H1 (cell line): ENCODE data around the gene TFAP2E. TPM values are rescaled to one million over a fixed set of nuclear protein-coding genes. Genes with fewer than 3 reads are reported as not detected.

Source experiments
- CTCF ChIA-PET: fragments of 300-600 bp; sonication (Branson Sonifier 250); formaldehyde crosslinking; loops from one replicate; lab custom pipeline; 2021; ENCODE audit not compliant: partially characterized antibody; lab: Charles Lee
- POLR2A ChIA-PET: fragments of 300-600 bp; sonication (Branson Sonifier 250); formaldehyde crosslinking; loops from one replicate; lab custom pipeline; 2021; ENCODE audit warnings: inconsistent platforms; ENCODE audit not compliant: partially characterized antibody; lab: Charles Lee
- DNase-seq, 2 experiments: peaks; one replicate each; pipeline versions ENCODE4 v3.0.0 to v3.0.0-alpha.2; 2010 to 2022; ENCODE audit warnings: low spot score in 2 of 2, low read depth in 1 of 2, mixed read lengths in 1 of 2
- FAIRE-seq: peaks from 2 replicates; lab custom pipeline; 2011; peaks lifted over from hg19 to GRCh38; lab: Jason Lieb, UNC
- H2AFZ ChIP-seq: 2 replicates; pipeline ENCODE4 v1.8.1; 2012; ENCODE audit warnings: low read length, inconsistent platforms
- H2AK5ac ChIP-seq: 2 replicates; pipeline ENCODE4 v1.6.1; 2013; ENCODE audit warnings: low read depth, low read length
- H2BK120ac ChIP-seq: replicated peaks from 2 replicates; pipeline ENCODE3; 2013; ENCODE audit warnings: low read depth, low read length, inconsistent platforms
- H2BK12ac ChIP-seq: 2 replicates; pipeline ENCODE4 v1.6.1; 2013; ENCODE audit warnings: low read depth, low read length
- H2BK15ac ChIP-seq: 2 replicates; pipeline ENCODE4 v1.6.1; 2013; ENCODE audit warnings: low read length
- H2BK20ac ChIP-seq: 2 replicates; pipeline ENCODE4 v1.6.1; 2013; ENCODE audit warnings: low read length
- H2BK5ac ChIP-seq: 2 replicates; pipeline ENCODE4 v1.6.1; 2013; ENCODE audit warnings: low read depth, low read length
- H3K14ac ChIP-seq: 2 replicates; pipeline ENCODE4 v1.6.1; 2013; ENCODE audit warnings: inconsistent platforms; ENCODE audit not compliant: insufficient read length
- H3K18ac ChIP-seq: 2 replicates; pipeline ENCODE4 v1.6.1; 2013; ENCODE audit warnings: low read length; ENCODE audit errors: extremely low read depth
- H3K23ac ChIP-seq: 2 replicates; pipeline ENCODE4 v1.6.1; 2013; ENCODE audit warnings: inconsistent platforms; ENCODE audit not compliant: insufficient read length
- H3K23me2 ChIP-seq: 2 replicates; pipeline ENCODE4 v1.6.1; 2013; ENCODE audit warnings: low read depth, low read length
- H3K27ac ChIP-seq: 2 replicates; pipeline ENCODE4 v1.6.1; 2011; ENCODE audit warnings: low read depth, low read length, inconsistent platforms
- H3K27me3 ChIP-seq, 4 experiments: replicated peaks in 1 of 4; 1 replicate in 1 of 4; 2 replicates in 3 of 4; pipeline versions ENCODE4 v1.6.1 to v1.8.1; 2011 to 2013; ENCODE audit warnings: low read length in 3 of 4, mild to moderate bottlenecking in 3 of 4, inconsistent platforms in 2 of 4, mixed read lengths in 2 of 4, moderate library complexity in 1 of 4; ENCODE audit not compliant: control insufficient read depth in 3 of 4, insufficient read depth in 3 of 4; ENCODE audit errors: extremely low read depth in 1 of 4
- H3K36me3 ChIP-seq, 4 experiments: 2 replicates each; pipeline versions ENCODE4 v1.6.1 to v1.8.1; 2011 to 2013; ENCODE audit warnings: mild to moderate bottlenecking in 4 of 4, low read length in 3 of 4, moderate library complexity in 2 of 4, control low read depth in 1 of 4, inconsistent platforms in 1 of 4; ENCODE audit not compliant: insufficient read depth in 4 of 4, control insufficient read depth in 2 of 4
- H3K4ac ChIP-seq: replicated peaks from 2 replicates; pipeline ENCODE3; 2013; ENCODE audit warnings: low read length, low read depth, mixed read lengths, inconsistent platforms; ENCODE audit not compliant: insufficient read length
- H3K4me1 ChIP-seq, 4 experiments: replicated peaks in 1 of 4; 1 replicate in 1 of 4; 2 replicates in 3 of 4; pipeline versions ENCODE4 v1.6.1 to v1.8.1; 2011 to 2013; ENCODE audit warnings: low read length in 3 of 4, inconsistent platforms in 2 of 4, mixed read lengths in 1 of 4; ENCODE audit not compliant: insufficient read depth in 4 of 4, control insufficient read depth in 3 of 4
- H3K4me2 ChIP-seq, 2 experiments: 2 replicates each; pipeline versions ENCODE4 v1.6.1 to v1.8.1; 2011 to 2013; ENCODE audit warnings: low read depth in 2 of 2, low read length in 2 of 2, control low read depth in 1 of 2, inconsistent platforms in 1 of 2, mild to moderate bottlenecking in 1 of 2; ENCODE audit not compliant: insufficient read depth in 1 of 2
- H3K4me3 ChIP-seq, 4 experiments: fragments of 200-600, 300-600 bp in 1 of 4; sonication (generic), shearing (Covaris generic), sonication (Bioruptor Twin) in 1 of 4; 2 replicates each; pipeline versions ENCODE4 v1.5.1 to v1.8.1; 2011 to 2016; ENCODE audit warnings: low read length in 4 of 4, low read depth in 3 of 4, control low read depth in 2 of 4, inconsistent platforms in 2 of 4, mild to moderate bottlenecking in 2 of 4, mixed read lengths in 1 of 4, moderate library complexity in 1 of 4; ENCODE audit not compliant: insufficient read depth in 2 of 4; ENCODE audit errors: extremely low read depth in 1 of 4
- H3K56ac ChIP-seq: replicated peaks from 2 replicates; pipeline ENCODE3; 2013; ENCODE audit warnings: low read depth, mild to moderate bottlenecking, mixed read lengths, low read length, inconsistent platforms; ENCODE audit not compliant: insufficient read length
- H3K79me1 ChIP-seq: 2 replicates; pipeline ENCODE4 v1.6.1; 2013; ENCODE audit warnings: low read depth, low read length, control low read depth
- H3K79me2 ChIP-seq, 2 experiments: 2 replicates each; pipeline versions ENCODE4 v1.6.1 to v1.8.1; 2012 to 2013; ENCODE audit warnings: low read length in 2 of 2, mild to moderate bottlenecking in 2 of 2, inconsistent platforms in 1 of 2; ENCODE audit not compliant: insufficient read depth in 2 of 2, control insufficient read depth in 1 of 2
- H3K9ac ChIP-seq, 4 experiments: replicated peaks in 1 of 4; 1 replicate in 1 of 4; 2 replicates in 3 of 4; pipeline versions ENCODE4 v1.6.1 to v1.8.1; 2011 to 2013; ENCODE audit warnings: low read depth in 3 of 4, low read length in 3 of 4, control low read depth in 2 of 4, mild to moderate bottlenecking in 2 of 4, moderate library complexity in 2 of 4, inconsistent platforms in 1 of 4; ENCODE audit errors: extremely low read depth in 1 of 4
- H3K9me3 ChIP-seq, 2 experiments: 2 replicates each; pipeline versions ENCODE4 v1.6.1 to v1.8.1; 2012 to 2013; ENCODE audit warnings: mild to moderate bottlenecking in 2 of 2, moderate library complexity in 2 of 2, control low read depth in 1 of 2, inconsistent platforms in 1 of 2, low read depth in 1 of 2, low read length in 1 of 2, mixed read lengths in 1 of 2; ENCODE audit not compliant: insufficient read depth in 2 of 2
- H4K20me1 ChIP-seq, 2 experiments: replicated peaks in 1 of 2; 2 replicates each; pipeline versions ENCODE3 to v1.8.1; 2011 to 2013; ENCODE audit warnings: inconsistent platforms in 2 of 2, low read length in 2 of 2, mild to moderate bottlenecking in 1 of 2; ENCODE audit not compliant: insufficient read depth in 2 of 2, control insufficient read depth in 1 of 2
- H4K5ac ChIP-seq: 2 replicates; pipeline ENCODE4 v1.6.1; 2013; ENCODE audit warnings: low read length, low read depth, mixed read lengths, inconsistent platforms; ENCODE audit not compliant: insufficient read length
- H4K8ac ChIP-seq: 2 replicates; pipeline ENCODE4 v1.8.0; 2013; ENCODE audit warnings: mild to moderate bottlenecking, moderate library complexity, low read length, inconsistent platforms; ENCODE audit not compliant: insufficient read depth; ENCODE audit errors: extremely low read depth
- H4K91ac ChIP-seq: replicated peaks from 2 replicates; pipeline ENCODE3; 2013; ENCODE audit warnings: low read length, mixed read lengths, inconsistent platforms; ENCODE audit not compliant: insufficient read length
- POLR2A ChIP-seq, 2 experiments: IDR thresholded peaks; 1 replicate in 1 of 2; 2 replicates in 1 of 2; pipeline ENCODE4 v1.6.1; 2011; ENCODE audit warnings: low read depth in 2 of 2, low read length in 2 of 2, mild to moderate bottlenecking in 2 of 2; ENCODE audit errors: control extremely low read depth in 1 of 2
- SIN3A ChIP-seq, 2 experiments: IDR thresholded peaks in 1 of 2; conservative IDR thresholded peaks in 1 of 2; 2 replicates each; pipeline ENCODE4 v1.6.1; 2011 to 2012; ENCODE audit warnings: low read length in 2 of 2, improper control_type of control experiment in 1 of 2, low read depth in 1 of 2, mild to moderate bottlenecking in 1 of 2
- WGBS, 2 experiments: shearing (Covaris generic) in 1 of 2; methylation state at CpG; one replicate each; pipeline versions ENCODE4 v1.1.6 to v1.1.7; 2013 to 2015; ENCODE audit warnings: low lambda C conversion rate in 2 of 2, mixed read lengths in 2 of 2, inconsistent platforms in 1 of 2, low coverage in 1 of 2, missing lambda C conversion rate in 1 of 2; ENCODE audit not compliant: insufficient replicate concordance in 2 of 2, insufficient coverage in 1 of 2, insufficient read length in 1 of 2; ENCODE audit errors: extremely low coverage in 1 of 2, missing lambda C conversion rate in 1 of 2; 5-methylcytosine and 5-hydroxymethylcytosine counted together
- polyA plus RNA-seq, 7 experiments: library from polyadenylated mRNA; depleted of rRNA in 3 of 7; stranded (reverse) in 5 of 7; unstranded in 2 of 7; fragments of >200 nt in 5 of 7; fragments of 200-250 nt in 2 of 7; gene quantifications; 1 replicate in 5 of 7; 2 replicates in 1 of 7; 4 replicates in 1 of 7; pipeline versions ENCODE4 v1.2.1 to v1.2.3, GENCODE V29; 2011 to 2013; ENCODE audit warnings: missing spikeins in 2 of 7, mixed read lengths in 2 of 7
- total RNA-seq: library from RNA; stranded (reverse); fragmentation: NEBNext Ultra II Directional; extraction: Animal tissue kit (Norgen Biotek cat#: 25700); gene quantifications from 2 replicates; pipeline ENCODE4 v1.2.1, GENCODE V29; 2021
- TF ChIP-seq, protein P1 (sequence below), 3 experiments: IDR thresholded peaks; 1 replicate in 2 of 3; 2 replicates in 1 of 3; pipeline versions ENCODE4 v1.5.1 to v1.6.1; 2011; ENCODE audit warnings: low read length in 3 of 3, mild to moderate bottlenecking in 3 of 3, inconsistent platforms in 2 of 3, low read depth in 1 of 3, moderate library complexity in 1 of 3; ENCODE audit not compliant: insufficient read depth in 1 of 3; ENCODE audit errors: control extremely low read depth in 1 of 3
- TF ChIP-seq, protein P2 (sequence below): IDR thresholded peaks from 2 replicates; pipeline ENCODE4 v1.6.1; 2012; ENCODE audit warnings: inconsistent platforms

Gene TFAP2E
- total and polyA plus RNA-seq, 2 of the 8 experiments (the other 6 are each of a cell fraction or from before 2014, with no cell fraction given) = 0.24 to 0.50 TPM

DNA sequence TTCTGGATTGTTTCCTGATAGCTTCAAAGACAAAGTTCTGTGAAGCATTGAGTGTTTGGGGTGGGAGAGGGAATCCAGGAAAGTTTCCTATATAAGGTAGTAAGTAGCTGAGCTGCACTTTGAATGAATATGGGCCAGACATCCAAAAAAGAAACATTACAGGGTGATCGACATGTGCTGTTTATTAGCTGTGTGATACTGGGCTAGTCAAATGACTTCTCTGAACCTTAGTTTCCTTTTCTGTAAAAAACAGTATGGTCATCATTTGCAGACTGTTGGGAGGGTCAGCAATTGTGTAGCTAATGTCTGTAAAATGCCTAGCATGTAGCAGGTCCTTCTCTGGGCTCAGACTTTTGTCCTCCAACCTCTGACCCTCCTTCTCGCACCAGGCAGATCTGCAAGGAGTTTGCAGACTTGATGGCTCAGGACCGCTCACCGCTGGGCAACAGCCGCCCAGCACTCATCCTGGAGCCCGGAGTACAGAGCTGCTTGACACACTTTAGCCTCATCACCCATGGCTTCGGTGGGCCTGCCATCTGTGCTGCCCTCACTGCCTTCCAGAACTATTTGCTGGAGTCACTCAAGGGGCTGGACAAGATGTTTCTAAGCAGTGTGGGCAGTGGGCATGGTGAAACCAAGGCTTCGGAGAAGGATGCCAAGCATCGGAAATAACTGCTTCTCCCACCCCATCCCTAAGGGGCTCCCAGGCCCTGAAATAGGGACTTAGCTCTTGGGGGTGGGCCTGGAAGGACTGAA, 21.1 kb downstream of the TFAP2E start:
- no peak overlapping the region for H2BK15ac ChIP-seq
- no peaks in the 10 kb centered on the region for H3K9me3 ChIP-seq
- H2BK12ac ChIP-seq = no peak overlapping the region
- no peak overlapping the region for H4K8ac ChIP-seq
- H2AFZ ChIP-seq = no peak overlapping the region
- H2BK120ac ChIP-seq = no peak overlapping the region
- H2AK5ac ChIP-seq = no peak overlapping the region
- TF ChIP-seq POLR2A (IDR thresholded peaks at IDR 0.05; ENCODE audit: control extremely low read depth in 1 of 2, low read depth in 2 of 2, low read length in 2 of 2) (no peak), SIN3A (conservative IDR thresholded peaks at IDR 0.05 in 1 of 2, IDR thresholded peaks at IDR 0.05 in 1 of 2; ENCODE audit: low read depth in 1 of 2, low read length in 2 of 2) (no peak)
- TF ChIP-seq, protein P1, sequence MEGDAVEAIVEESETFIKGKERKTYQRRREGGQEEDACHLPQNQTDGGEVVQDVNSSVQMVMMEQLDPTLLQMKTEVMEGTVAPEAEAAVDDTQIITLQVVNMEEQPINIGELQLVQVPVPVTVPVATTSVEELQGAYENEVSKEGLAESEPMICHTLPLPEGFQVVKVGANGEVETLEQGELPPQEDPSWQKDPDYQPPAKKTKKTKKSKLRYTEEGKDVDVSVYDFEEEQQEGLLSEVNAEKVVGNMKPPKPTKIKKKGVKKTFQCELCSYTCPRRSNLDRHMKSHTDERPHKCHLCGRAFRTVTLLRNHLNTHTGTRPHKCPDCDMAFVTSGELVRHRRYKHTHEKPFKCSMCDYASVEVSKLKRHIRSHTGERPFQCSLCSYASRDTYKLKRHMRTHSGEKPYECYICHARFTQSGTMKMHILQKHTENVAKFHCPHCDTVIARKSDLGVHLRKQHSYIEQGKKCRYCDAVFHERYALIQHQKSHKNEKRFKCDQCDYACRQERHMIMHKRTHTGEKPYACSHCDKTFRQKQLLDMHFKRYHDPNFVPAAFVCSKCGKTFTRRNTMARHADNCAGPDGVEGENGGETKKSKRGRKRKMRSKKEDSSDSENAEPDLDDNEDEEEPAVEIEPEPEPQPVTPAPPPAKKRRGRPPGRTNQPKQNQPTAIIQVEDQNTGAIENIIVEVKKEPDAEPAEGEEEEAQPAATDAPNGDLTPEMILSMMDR (IDR thresholded peaks at IDR 0.05; ENCODE audit: control extremely low read depth in 1 of 3, insufficient read depth in 1 of 3, low read depth in 1 of 3, low read length in 3 of 3) = no peak
- TF ChIP-seq, protein P2, sequence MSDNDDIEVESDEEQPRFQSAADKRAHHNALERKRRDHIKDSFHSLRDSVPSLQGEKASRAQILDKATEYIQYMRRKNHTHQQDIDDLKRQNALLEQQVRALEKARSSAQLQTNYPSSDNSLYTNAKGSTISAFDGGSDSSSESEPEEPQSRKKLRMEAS = no peak
- no peak overlapping the region for H3K23ac ChIP-seq
- H2BK20ac ChIP-seq = no peak overlapping the region
- no peak overlapping the region for H4K91ac ChIP-seq
- H3K9ac ChIP-seq = no peak overlapping the region
- no peak overlapping the region for H3K4me3 ChIP-seq
- H3K79me1 ChIP-seq = 0 out of 2 replicates have a peak, but pooled peaks cover 2% of the 10 kb centered on the region
- WGBS, 2 experiments = 91% methylated on average over 9 of the region's 9 CpGs; no CpG with 5 or more reads in 1 of the 2 experiments
- H3K4me1 ChIP-seq = no peaks in the 10 kb centered on the region
- no peak overlapping the region for H3K56ac ChIP-seq
- CTCF ChIA-PET = interaction anchor here (1.1 to 1.8 kb wide), 4 partner anchors 12 to 133 kb away, joined by 4 to 8 read pairs (median 6); no protein-coding TSS in a partner anchor
- H4K20me1 ChIP-seq = peaks cover 0 to 12% of the 10 kb centered on the region in 2 experiments
- H2BK5ac ChIP-seq = no peak overlapping the region
- POLR2A ChIA-PET = interaction anchor here (0.7 to 1.8 kb wide), 8 partner anchors 10 to 411 kb away, joined by 3 to 11 read pairs (median 4); no protein-coding TSS in a partner anchor
- no peak overlapping the region for H4K5ac ChIP-seq
- no peak overlapping the region for H3K27ac ChIP-seq
- H3K27me3 ChIP-seq = no peaks in the 10 kb centered on the region
- H3K4me2 ChIP-seq = no peak overlapping the region
- no peak overlapping the region for H3K18ac ChIP-seq
- no peaks in the 10 kb centered on the region for H3K23me2 ChIP-seq
- DNase-seq = no peak
- no peak for FAIRE-seq
- no peaks in the 10 kb centered on the region for H3K79me2 ChIP-seq
- no peak overlapping the region for H3K4ac ChIP-seq
- peaks cover 0 to 3% (median 0%) of the 10 kb centered on the region in 4 experiments; a peak in 2 of 8 replicates for H3K36me3 ChIP-seq
- no peak overlapping the region for H3K14ac ChIP-seq
